Endothelial cell of umbilical vein (primary cell): ENCODE data around the gene ESYT2. TPM values are rescaled to one million over a fixed set of nuclear protein-coding genes. Genes with fewer than 3 reads are reported as not detected.

Experiments
- BruUV-seq: library from RNA; stranded (reverse); fragments of 400-500 nt; replicated peaks from 2 replicates; lab custom pipeline; 2021; lab: Mats Ljungman, UMichigan
- CTCF ChIA-PET: fragments of 300-600, 350-600 bp; sonication (Branson Sonifier 250); formaldehyde crosslinking; loops from one replicate; lab custom pipeline; 2021; ENCODE audit warnings: antibody characterized with exemption, inconsistent platforms; lab: Charles Lee
- POLR2A ChIA-PET: fragments of 300-600, 350-600 bp; sonication (Branson Sonifier 250); formaldehyde crosslinking; loops from one replicate; lab custom pipeline; 2021; ENCODE audit warnings: antibody characterized with exemption, inconsistent platforms; lab: Charles Lee
- DNase-seq: peaks from one replicate; pipeline ENCODE4 v3.0.0-alpha.2; 2011; ENCODE audit warnings: low read depth, low spot score
- FAIRE-seq: peaks from 2 replicates; lab custom pipeline; 2011; peaks lifted over from hg19 to GRCh38; lab: Jason Lieb, UNC
- H2AFZ ChIP-seq: 2 replicates; pipeline ENCODE4 v1.6.0; 2012; ENCODE audit warnings: low read depth, low read length, control low read depth, inconsistent platforms
- H3K27ac ChIP-seq: 2 replicates; pipeline ENCODE4 v1.5.1; 2011; ENCODE audit warnings: low read depth, mild to moderate bottlenecking, control low read depth, low read length, moderate library complexity; ENCODE audit not compliant: insufficient read depth
- H3K27me3 ChIP-seq, 2 experiments: 2 replicates each; pipeline versions ENCODE4 v1.6.0 to v1.6.1; 2011; ENCODE audit warnings: low read length in 2 of 2, mixed read lengths in 1 of 2; ENCODE audit not compliant: control insufficient read depth in 2 of 2, insufficient read depth in 2 of 2
- H3K36me3 ChIP-seq, 2 experiments: 2 replicates in 1 of 2; 3 replicates in 1 of 2; pipeline ENCODE4 v1.5.1; 2011; ENCODE audit warnings: low read length in 2 of 2, mild to moderate bottlenecking in 1 of 2, moderate library complexity in 1 of 2; ENCODE audit not compliant: control insufficient read depth in 2 of 2, insufficient read depth in 2 of 2; ENCODE audit errors: extremely low read depth in 1 of 2
- H3K4me1 ChIP-seq: 3 replicates; pipeline ENCODE4 v1.5.1; 2011; ENCODE audit warnings: mild to moderate bottlenecking, low read length; ENCODE audit not compliant: control insufficient read depth, insufficient read depth; ENCODE audit errors: extremely low read depth
- H3K4me2 ChIP-seq: 2 replicates; pipeline ENCODE4 v1.6.1; 2011; ENCODE audit warnings: low read length, control low read depth, mixed read lengths; ENCODE audit not compliant: insufficient read depth
- H3K4me3 ChIP-seq, 3 experiments: fragments of 200-600 bp in 1 of 3; sonication (generic), shearing (Covaris generic) in 1 of 3; replicated peaks in 1 of 3; 2 replicates each; pipeline ENCODE4 v1.5.1; 2011 to 2016; ENCODE audit warnings: control low read depth in 3 of 3, low read length in 3 of 3, mild to moderate bottlenecking in 2 of 3, inconsistent platforms in 1 of 3, low read depth in 1 of 3, moderate library complexity in 1 of 3; ENCODE audit not compliant: insufficient read depth in 1 of 3
- H3K79me2 ChIP-seq: 2 replicates; pipeline ENCODE4 v1.6.0; 2012; ENCODE audit warnings: low read length, inconsistent platforms; ENCODE audit not compliant: control insufficient read depth, insufficient read depth
- H3K9ac ChIP-seq: replicated peaks from 2 replicates; pipeline ENCODE3; 2011; ENCODE audit warnings: low read length, control low read depth; ENCODE audit not compliant: insufficient read depth; ENCODE audit errors: extremely low read depth
- H3K9me1 ChIP-seq: replicated peaks from 3 replicates; pipeline ENCODE4 v1.6.0; 2011; ENCODE audit warnings: mild to moderate bottlenecking, low read length; ENCODE audit not compliant: control insufficient read depth, insufficient read depth; ENCODE audit errors: extremely low read depth
- H3K9me3 ChIP-seq: replicated peaks from 2 replicates; pipeline ENCODE4 v1.5.1; 2012; ENCODE audit warnings: low read length, inconsistent platforms; ENCODE audit not compliant: control insufficient read depth, insufficient read depth
- H4K20me1 ChIP-seq: replicated peaks from 2 replicates; pipeline ENCODE3; 2011; ENCODE audit warnings: mild to moderate bottlenecking, low read length; ENCODE audit not compliant: control insufficient read depth, insufficient read depth; ENCODE audit errors: extremely low read depth
- CTCF ChIP-seq, 2 donors: IDR thresholded peaks; 1 replicate in 1 of 2; 2 replicates in 1 of 2; pipeline ENCODE4 v1.5.1; 2011; ENCODE audit warnings: low read length in 2 of 2, mild to moderate bottlenecking in 2 of 2, moderate library complexity in 2 of 2, control low read depth in 1 of 2, inconsistent platforms in 1 of 2, low read depth in 1 of 2; ENCODE audit not compliant: insufficient read depth in 1 of 2; ENCODE audit errors: extremely low read depth in 1 of 2
- EZH2 ChIP-seq: IDR thresholded peaks from 2 replicates; pipeline ENCODE4 v1.6.1; 2012; ENCODE audit warnings: borderline replicate concordance, low read depth, mild to moderate bottlenecking, moderate library complexity, low read length, inconsistent platforms; ENCODE audit not compliant: severe bottlenecking
- FOS ChIP-seq: IDR thresholded peaks from 2 replicates; pipeline ENCODE4 v1.6.1; 2011; ENCODE audit warnings: mild to moderate bottlenecking, low read length, moderate library complexity, borderline replicate concordance; ENCODE audit not compliant: insufficient read depth
- GATA2 ChIP-seq: IDR thresholded peaks from 2 replicates; pipeline ENCODE4 v1.7.0; 2011; ENCODE audit warnings: low read depth, mild to moderate bottlenecking, moderate library complexity, mixed read lengths, low read length; ENCODE audit not compliant: insufficient read length, insufficient read depth
- JUN ChIP-seq: IDR thresholded peaks from 2 replicates; pipeline ENCODE4 v1.6.1; 2011; ENCODE audit warnings: borderline replicate concordance, low read depth; ENCODE audit not compliant: insufficient read length, insufficient read depth
- MAX ChIP-seq: IDR thresholded peaks from 2 replicates; pipeline ENCODE4 v1.6.1; 2011; ENCODE audit not compliant: insufficient read depth, insufficient read length
- MYC ChIP-seq: IDR thresholded peaks from one replicate; pipeline ENCODE4 v1.6.1; 2011; ENCODE audit warnings: mild to moderate bottlenecking, low read depth, low read length
- POLR2A ChIP-seq: IDR thresholded peaks from 2 replicates; pipeline ENCODE4 v1.6.1; 2012; ENCODE audit warnings: low read depth, mild to moderate bottlenecking, control low read depth, low read length
- POLR2AphosphoS5 ChIP-seq: IDR thresholded peaks from 2 replicates; pipeline ENCODE4 v1.6.1; 2012; ENCODE audit warnings: low read depth, mild to moderate bottlenecking, control low read depth, low read length, moderate library complexity; ENCODE audit not compliant: insufficient read depth
- dilution Hi-C: fragments of 300-500 bp; cut with MboI; formaldehyde crosslinking; loops from one replicate; pipeline ENCODE4 v1.15.0; 2019; ENCODE audit warnings: low sequenced_read_pairs; ENCODE audit not compliant: extremely low pct_ligation_motif_present
- intact Hi-C: fragments of 100-400 bp; cut with micrococcal nuclease; formaldehyde crosslinking; loops from one replicate; pipeline ENCODE4 v1.10.0; 2022
- polyA plus RNA-seq, 4 experiments: library from polyadenylated mRNA; depleted of rRNA in 3 of 4; stranded (reverse) in 3 of 4; unstranded in 1 of 4; fragments of >200 nt; gene quantifications; 2 replicates each; pipeline versions ENCODE4 v1.2.1 to v1.2.3, GENCODE V29; 2011 to 2012; ENCODE audit warnings: missing spikeins in 1 of 4
- total RNA-seq: library from RNA; stranded (reverse); gene quantifications from 2 replicates; pipeline ENCODE4 v1.2.3, GENCODE V29; 2021

The ESYT2 gene
- total and polyA plus RNA-seq, 2 donors (not counting 3 experiments of a cell fraction or from before 2014, with no cell fraction given): 18.8 to 46.6 TPM

- Histone ChIP-seq H3K36me3 (no peaks in the 10 kb centered on the region), H3K9ac (no peak overlapping the region), H3K27ac (no peak overlapping the region), H2AFZ (no peak overlapping the region), H3K79me2 (peaks cover 5% of the 10 kb centered on the region), H3K27me3 (peaks cover 0 to 1% of the 10 kb centered on the region in 2 experiments), H4K20me1 (no peaks in the 10 kb centered on the region), H3K9me3 (no peaks in the 10 kb centered on the region), H3K4me1 (peaks cover 4% of the 10 kb centered on the region), H3K4me3 (no peak overlapping the region), H3K9me1 (no peaks in the 10 kb centered on the region), H3K4me2 (no peak overlapping the region)
- ChIA-PET CTCF (no interaction called here), POLR2A (no interaction called here)
- dilution Hi-C loops: no loop called here
- TF ChIP-seq JUN (no peak), GATA2 (no peak), MYC (no peak), EZH2 (no peak), FOS (no peak), POLR2A (no peak), MAX (no peak), POLR2AphosphoS5 (no peak), CTCF (IDR thresholded peaks at IDR 0.05; ENCODE audit: extremely low read depth in 1 of 2, insufficient read depth in 1 of 2, low read depth in 1 of 2, low read length in 2 of 2) (no peak)
- no peak for FAIRE-seq
- no peak for DNase-seq
- no TSS peak for BruUV-seq
- intact Hi-C loops: no loop called here
Observed at GRCh38 chr7:158832994-158833393, 3.7 kb upstream of the ESYT2 start.
